Measurements from ENCODE around the gene SERPINH1. TPM values are rescaled to one million over a fixed set of nuclear protein-coding genes. Genes with fewer than 3 reads are reported as not detected.
A peak's percentile ranks its signal among the peaks of the same experiment; 100 is the strongest.

Gene SERPINH1
- total and polyA plus RNA-seq, 2 of the 13 experiments (the other 11 are each of a cell fraction or from before 2014, with no cell fraction given), result 83.6 to 83.8 TPM

- TF ChIP-seq ZNF318 (CRISPR knock-in tag; IDR thresholded peaks at IDR 0.05), result no peak
- 0 out of 2 replicates have a peak, but pooled peaks have one; percentile 7 for TF ChIP-seq ZNF704 (CRISPR knock-in tag; IDR thresholded peaks at IDR 0.05; ENCODE audit: borderline replicate concordance)
- TF ChIP-seq HDAC6 (IDR thresholded peaks at IDR 0.05; ENCODE audit: low read depth, low read length), result no peak
- TF ChIP-seq RCOR2 (CRISPR knock-in tag; IDR thresholded peaks at IDR 0.05), result no peak
- no peak for TF ChIP-seq TGIF2 (CRISPR knock-in tag; IDR thresholded peaks at IDR 0.05)
- no peak for TF ChIP-seq HMG20B (CRISPR knock-in tag; conservative IDR thresholded peaks at IDR 0.05)
- TF ChIP-seq ZFP91 (CRISPR knock-in tag; IDR thresholded peaks at IDR 0.05; ENCODE audit: borderline replicate concordance), result 0 out of 2 replicates have a peak, but pooled peaks have one; percentile 27
- no peak for TF ChIP-seq RNF2 (conservative IDR thresholded peaks at IDR 0.05; ENCODE audit: low read depth)
- no peak for TF ChIP-seq ZSCAN21 (CRISPR knock-in tag; IDR thresholded peaks at IDR 0.05; ENCODE audit: borderline replicate concordance)
- TF ChIP-seq HOXA3 (CRISPR knock-in tag; IDR thresholded peaks at IDR 0.05), result no peak; the same call in 1 of the 2 replicates
- TF ChIP-seq ZNF292 (CRISPR knock-in tag; IDR thresholded peaks at IDR 0.05; ENCODE audit: borderline replicate concordance, low read depth), result no peak
- no peak for TF ChIP-seq RARG (CRISPR knock-in tag; IDR thresholded peaks at IDR 0.05; ENCODE audit: low read depth)
- 0 out of 2 replicates have a peak, but pooled peaks have one; percentile 46 for TF ChIP-seq ZBTB7B (CRISPR knock-in tag; IDR thresholded peaks at IDR 0.05)
- no peak for TF ChIP-seq ATF7 (IDR thresholded peaks at IDR 0.05)
- no peak for TF ChIP-seq ATF7 (CRISPR knock-in tag; IDR thresholded peaks at IDR 0.05)
- no peak for TF ChIP-seq ZNF343 (CRISPR knock-in tag; IDR thresholded peaks at IDR 0.05)
- no peak for TF ChIP-seq KLF12 (CRISPR knock-in tag; IDR thresholded peaks at IDR 0.05; ENCODE audit: borderline replicate concordance)
- peak; percentile 40; the same call in 1 of the 2 replicates for TF ChIP-seq CREM (IDR thresholded peaks at IDR 0.05)
- no peak for TF ChIP-seq CREM (CRISPR knock-in tag; IDR thresholded peaks at IDR 0.05)
Measured at GRCh38 chr11:75563978-75564552, 2.0 kb downstream of the SERPINH1 start (continued).

Measured in HepG2 (cell line).